ENCODE results near the gene RPP25. TPM values are rescaled to one million over a fixed set of nuclear protein-coding genes. Genes with fewer than 3 reads are reported as not detected.
"Not testable (repeated sequence)": the region's sequence is repeated elsewhere in the genome, so short reads cannot be mapped to it uniquely, and the experiment has no call there.

RPP25 gene
- total RNA-seq, 4 donors from 2014 or later: 3.0 to 16.8 (median 7.0) TPM

DNA sequence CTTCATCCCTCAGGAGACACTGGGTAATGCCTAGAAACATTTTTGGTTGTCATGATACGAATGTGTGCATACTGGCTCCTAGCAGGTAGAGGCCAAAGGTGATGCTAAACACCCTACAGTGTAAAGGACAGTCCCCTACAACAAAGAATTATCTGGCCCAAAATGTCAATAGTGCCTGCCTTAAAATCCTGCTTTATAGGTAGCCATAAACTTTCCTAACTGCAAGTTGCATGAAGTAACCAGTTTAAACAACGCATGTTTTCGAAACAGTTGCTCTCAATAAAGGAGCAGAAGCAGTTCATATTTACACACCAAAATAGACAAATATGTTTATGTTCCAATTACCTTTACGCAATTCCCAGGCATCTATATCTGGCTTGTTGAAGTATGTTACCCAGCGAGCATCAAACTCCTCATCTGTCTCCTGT lies 27.8 kb downstream of the RPP25 start:
- Histone ChIP-seq H3K9me3 (no peaks in the 10 kb centered on the region), H3K36me3 (no peaks in the 10 kb centered on the region), H3K4me1 (no peaks in the 10 kb centered on the region), H3K27ac (no peak overlapping the region), H3K27me3 (no peaks in the 10 kb centered on the region), H3K4me3 (no peak overlapping the region)
- no peak for TF ChIP-seq POLR2A (IDR thresholded peaks at IDR 0.05)
- TF ChIP-seq, protein P1, sequence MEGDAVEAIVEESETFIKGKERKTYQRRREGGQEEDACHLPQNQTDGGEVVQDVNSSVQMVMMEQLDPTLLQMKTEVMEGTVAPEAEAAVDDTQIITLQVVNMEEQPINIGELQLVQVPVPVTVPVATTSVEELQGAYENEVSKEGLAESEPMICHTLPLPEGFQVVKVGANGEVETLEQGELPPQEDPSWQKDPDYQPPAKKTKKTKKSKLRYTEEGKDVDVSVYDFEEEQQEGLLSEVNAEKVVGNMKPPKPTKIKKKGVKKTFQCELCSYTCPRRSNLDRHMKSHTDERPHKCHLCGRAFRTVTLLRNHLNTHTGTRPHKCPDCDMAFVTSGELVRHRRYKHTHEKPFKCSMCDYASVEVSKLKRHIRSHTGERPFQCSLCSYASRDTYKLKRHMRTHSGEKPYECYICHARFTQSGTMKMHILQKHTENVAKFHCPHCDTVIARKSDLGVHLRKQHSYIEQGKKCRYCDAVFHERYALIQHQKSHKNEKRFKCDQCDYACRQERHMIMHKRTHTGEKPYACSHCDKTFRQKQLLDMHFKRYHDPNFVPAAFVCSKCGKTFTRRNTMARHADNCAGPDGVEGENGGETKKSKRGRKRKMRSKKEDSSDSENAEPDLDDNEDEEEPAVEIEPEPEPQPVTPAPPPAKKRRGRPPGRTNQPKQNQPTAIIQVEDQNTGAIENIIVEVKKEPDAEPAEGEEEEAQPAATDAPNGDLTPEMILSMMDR (IDR thresholded peaks at IDR 0.05): no peak
- no peak for DNase-seq
- intact Hi-C loops (cut with DNase I; ENCODE audit: low total_unique reads): no loop called here

DNA sequence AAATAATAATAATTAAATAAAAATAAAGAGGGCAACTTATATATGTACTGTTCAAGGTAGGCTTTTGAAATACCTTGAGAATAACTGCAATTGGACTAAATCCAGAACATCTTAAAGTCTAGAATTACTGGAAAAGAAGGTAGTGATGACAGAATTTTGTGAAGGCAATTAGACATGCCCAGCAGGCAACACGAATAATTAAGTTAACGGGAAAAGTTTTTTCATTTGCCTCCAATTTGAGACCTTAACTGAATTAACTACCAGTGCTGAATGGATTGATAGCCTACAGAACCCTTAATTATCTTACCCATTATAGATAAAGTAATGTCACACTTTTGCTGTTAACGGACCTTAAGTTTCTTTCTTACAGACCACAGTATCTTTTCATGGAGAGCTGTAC lies 32.0 kb downstream of the RPP25 start:
- TF ChIP-seq POLR2A (IDR thresholded peaks at IDR 0.05): no peak
- TF ChIP-seq, protein P1 (IDR thresholded peaks at IDR 0.05): no peak
- Histone ChIP-seq H3K27ac (no peak overlapping the region), H3K36me3 (no peaks in the 10 kb centered on the region), H3K4me1 (no peaks in the 10 kb centered on the region), H3K27me3 (no peaks in the 10 kb centered on the region), H3K9me3 (no peaks in the 10 kb centered on the region), H3K4me3 (no peak overlapping the region)
- DNase-seq: no peak
- intact Hi-C loops (cut with DNase I; ENCODE audit: low total_unique reads): no loop called here

DNA sequence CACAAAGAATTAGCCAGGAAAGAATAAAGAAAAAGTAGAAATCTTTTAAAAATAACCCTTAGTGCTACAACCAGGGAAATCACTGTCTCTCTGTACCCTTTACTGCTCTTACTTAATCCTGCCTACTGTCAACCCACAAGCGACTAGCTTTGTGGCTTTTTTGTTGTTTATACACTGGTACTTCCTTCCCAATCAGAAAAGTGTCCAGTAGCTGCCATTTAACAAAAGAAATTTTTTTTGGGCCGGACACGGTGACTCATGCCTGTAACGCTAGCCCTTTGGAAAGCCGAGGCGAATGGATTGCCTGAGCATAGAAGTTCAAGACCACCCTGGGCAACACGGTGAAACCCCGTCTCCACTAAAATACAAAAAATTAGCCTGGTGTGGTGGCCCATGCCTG lies 36.1 kb downstream of the RPP25 start:
- H3K4me1 ChIP-seq: no peaks in the 10 kb centered on the region
- H3K4me3 ChIP-seq: no peak overlapping the region
- intact Hi-C loops (cut with DNase I; ENCODE audit: low total_unique reads): no loop called here
- TF ChIP-seq, protein P1 (IDR thresholded peaks at IDR 0.05): no peak
- TF ChIP-seq POLR2A (IDR thresholded peaks at IDR 0.05): no peak
- H3K9me3 ChIP-seq: no peaks in the 10 kb centered on the region
- H3K36me3 ChIP-seq: no peaks in the 10 kb centered on the region
- H3K27me3 ChIP-seq: no peaks in the 10 kb centered on the region
- DNase-seq: no peak
- H3K27ac ChIP-seq: no peak overlapping the region

DNA sequence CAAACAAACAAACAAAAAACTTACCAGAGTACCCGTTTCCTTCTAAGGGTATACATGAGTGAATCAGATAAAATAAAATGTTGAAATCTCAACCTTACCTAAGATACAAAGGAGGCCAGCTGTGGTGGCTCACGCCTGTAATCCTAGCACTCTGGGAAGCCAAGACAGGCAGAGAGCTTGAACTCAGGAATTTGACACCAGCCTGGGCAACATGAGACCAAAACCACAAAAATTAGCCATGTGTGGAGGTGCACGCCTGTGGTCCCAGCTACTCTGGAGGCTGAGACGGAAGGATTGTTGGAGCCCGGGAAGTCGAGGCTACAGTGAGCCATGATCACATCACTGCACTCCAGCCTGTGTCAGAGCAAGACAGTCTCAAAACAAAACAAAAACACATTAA lies 38.9 kb downstream of the RPP25 start:
- no peaks in the 10 kb centered on the region for H3K4me1 ChIP-seq
- H3K4me3 ChIP-seq: no peak overlapping the region
- H3K27me3 ChIP-seq: no peaks in the 10 kb centered on the region
- TF ChIP-seq, protein P1 (IDR thresholded peaks at IDR 0.05): no peak
- TF ChIP-seq POLR2A (IDR thresholded peaks at IDR 0.05): no peak
- H3K27ac ChIP-seq: no peak overlapping the region
- H3K9me3 ChIP-seq: no peaks in the 10 kb centered on the region
- H3K36me3 ChIP-seq: no peaks in the 10 kb centered on the region
- intact Hi-C loops (cut with DNase I; ENCODE audit: low total_unique reads): no loop called here
- no peak for DNase-seq

DNA sequence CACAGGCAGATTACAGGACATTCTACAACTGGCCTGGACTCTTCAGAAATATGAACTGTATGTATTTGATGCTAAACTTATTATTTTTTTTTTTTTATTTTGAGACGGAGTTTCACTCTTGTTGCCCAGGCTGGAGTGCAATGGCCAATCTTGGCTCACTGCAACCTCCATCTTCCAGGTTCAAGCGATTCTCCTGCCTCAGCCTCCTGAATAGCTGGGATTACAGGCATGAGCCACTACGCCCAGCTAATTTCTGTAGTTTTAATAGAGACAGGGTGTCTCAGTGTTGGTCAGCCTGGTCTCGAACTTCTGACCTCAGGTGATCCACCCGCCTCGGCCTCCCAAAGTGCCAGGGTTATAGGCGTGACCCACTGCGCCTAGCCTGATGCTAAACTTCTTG lies 42.8 kb downstream of the RPP25 start:
- DNase-seq; H3K27me3 ChIP-seq; H3K36me3 ChIP-seq; H3K4me3 ChIP-seq; intact Hi-C loops (cut with DNase I; ENCODE audit: low total_unique reads); H3K9me3 ChIP-seq; H3K4me1 ChIP-seq; H3K27ac ChIP-seq: not testable (repeated sequence)

DNA sequence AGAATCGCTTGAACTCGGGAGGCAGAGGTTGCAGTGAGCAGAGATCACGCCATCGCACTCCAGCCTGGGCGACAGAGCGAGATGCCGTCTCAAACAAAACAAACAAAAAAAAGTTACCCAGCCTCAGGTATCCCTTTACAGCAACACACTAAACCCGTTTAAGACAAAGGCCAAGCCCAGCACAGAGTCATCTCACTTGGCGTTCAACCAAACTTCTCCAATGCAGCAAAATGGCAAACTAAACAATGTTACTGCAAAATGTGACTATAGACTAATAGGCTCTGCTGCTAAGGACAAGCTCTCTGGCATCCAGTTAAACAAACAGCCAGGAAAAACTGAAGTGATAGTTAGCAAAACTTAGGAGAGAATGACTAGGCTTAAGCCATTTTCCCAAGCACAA lies 43.5 kb downstream of the RPP25 start:
- no peaks in the 10 kb centered on the region for H3K36me3 ChIP-seq
- DNase-seq: no peak
- no peaks in the 10 kb centered on the region for H3K9me3 ChIP-seq
- no peaks in the 10 kb centered on the region for H3K4me1 ChIP-seq
- TF ChIP-seq POLR2A (IDR thresholded peaks at IDR 0.05): no peak
- TF ChIP-seq, protein P1 (IDR thresholded peaks at IDR 0.05): no peak
- intact Hi-C loops (cut with DNase I; ENCODE audit: low total_unique reads): no loop called here
- no peak overlapping the region for H3K4me3 ChIP-seq
- no peak overlapping the region for H3K27ac ChIP-seq
- no peaks in the 10 kb centered on the region for H3K27me3 ChIP-seq
